PC-9 (cell line): ENCODE data around the gene PHKG2. TPM values are rescaled to one million over a fixed set of nuclear protein-coding genes. Genes with fewer than 3 reads are reported as not detected.
A peak's percentile ranks its signal among the peaks of the same experiment; 100 is the strongest.

ENCODE experiments used
- BruUV-seq: library from RNA; stranded (reverse); fragments of 400-500 nt; replicated peaks from 2 replicates; lab custom pipeline; 2021; lab: Mats Ljungman, UMichigan
- CTCF ChIA-PET: fragments of 300-600 bp; sonication (Branson Sonifier 250); formaldehyde crosslinking; loops from one replicate; lab custom pipeline; 2022; ENCODE audit warnings: antibody characterized with exemption; lab: Charles Lee
- POLR2A ChIA-PET: fragments of 300-600 bp; sonication (Branson Sonifier 250); formaldehyde crosslinking; loops from one replicate; lab custom pipeline; 2022; ENCODE audit warnings: antibody characterized with exemption; ENCODE audit not compliant: unreplicated experiment; lab: Charles Lee
- DNase-seq, 2 experiments: peaks; one replicate each; pipeline versions ENCODE4 v3.0.0 to v3.0.0-alpha.2; 2015 to 2022; ENCODE audit warnings: mixed read lengths in 1 of 2
- H2AFZ ChIP-seq: fragments of 200-600 bp; sonication (generic); 2 replicates; pipeline ENCODE4 v1.8.1; 2017; ENCODE audit warnings: antibody characterized with exemption
- H3F3A ChIP-seq: fragments of 200-600 bp; sonication (generic); 2 replicates; pipeline ENCODE4 v1.8.1; 2017; ENCODE audit warnings: antibody characterized with exemption, mild to moderate bottlenecking, low read depth; ENCODE audit not compliant: insufficient read depth
- H3K27ac ChIP-seq: fragments of 200-600 bp; sonication (generic); 2 replicates; pipeline ENCODE4 v1.6.1; 2016; ENCODE audit warnings: mixed run types
- H3K27me3 ChIP-seq: fragments of 200-600 bp; sonication (generic); 2 replicates; pipeline ENCODE4 v1.6.1; 2016; ENCODE audit warnings: low read depth, mixed run types; ENCODE audit not compliant: insufficient read depth
- H3K36me3 ChIP-seq: fragments of 200-600 bp; sonication (generic); 2 replicates; pipeline ENCODE4 v1.6.1; 2016; ENCODE audit warnings: low read depth, mixed run types
- H3K4me1 ChIP-seq: fragments of 200-600 bp; sonication (generic); replicated peaks from 2 replicates; pipeline ENCODE4 v1.6.1; 2016; ENCODE audit warnings: mixed run types; ENCODE audit not compliant: insufficient read depth
- H3K4me2 ChIP-seq: fragments of 200-600 bp; sonication (generic); 2 replicates; pipeline ENCODE4 v1.6.1; 2017; ENCODE audit warnings: mixed run types
- H3K4me3 ChIP-seq: fragments of 200-600 bp; sonication (generic); 2 replicates; pipeline ENCODE4 v1.6.1; 2016; ENCODE audit warnings: mixed run types
- H3K79me2 ChIP-seq: fragments of 200-600 bp; sonication (generic); 2 replicates; pipeline ENCODE4 v1.6.1; 2017; ENCODE audit warnings: low read depth, mixed run types
- H3K9me2 ChIP-seq: fragments of 200-600 bp; sonication (generic); 2 replicates; pipeline ENCODE4 v1.8.1; 2017; ENCODE audit warnings: mild to moderate bottlenecking; ENCODE audit not compliant: insufficient read depth
- H3K9me3 ChIP-seq: fragments of 200-600 bp; sonication (generic); 2 replicates; pipeline ENCODE4 v1.8.1; 2016; ENCODE audit warnings: low read depth; ENCODE audit not compliant: insufficient read depth
- H4K20me1 ChIP-seq: fragments of 200-600 bp; sonication (generic); 2 replicates; pipeline ENCODE4 v1.8.1; 2017; ENCODE audit not compliant: insufficient read depth
- EZH2 ChIP-seq: fragments of 200-600 bp; sonication (generic); IDR thresholded peaks from 2 replicates; pipeline ENCODE4 v1.8.0; 2017; ENCODE audit warnings: antibody characterized with exemption, low read depth
- intact Hi-C: fragments of 100-400 bp; cut with micrococcal nuclease; formaldehyde crosslinking; loops from one replicate; pipeline ENCODE4 v1.10.0; 2022; ENCODE audit not compliant: unreplicated experiment
- total RNA-seq: library from RNA; stranded (reverse); gene quantifications from 2 replicates; pipeline ENCODE4 v1.2.3, GENCODE V29; 2021
- TF ChIP-seq, protein P1 (sequence below): fragments of 200-600 bp; sonication (generic); conservative IDR thresholded peaks from 2 replicates; pipeline ENCODE4 v1.6.1; 2017; ENCODE audit warnings: mixed run types, antibody characterized with exemption, mild to moderate bottlenecking, moderate library complexity

PHKG2 gene
- total RNA-seq, 1 experiment from 2014 or later: 66.1 TPM

DNA sequence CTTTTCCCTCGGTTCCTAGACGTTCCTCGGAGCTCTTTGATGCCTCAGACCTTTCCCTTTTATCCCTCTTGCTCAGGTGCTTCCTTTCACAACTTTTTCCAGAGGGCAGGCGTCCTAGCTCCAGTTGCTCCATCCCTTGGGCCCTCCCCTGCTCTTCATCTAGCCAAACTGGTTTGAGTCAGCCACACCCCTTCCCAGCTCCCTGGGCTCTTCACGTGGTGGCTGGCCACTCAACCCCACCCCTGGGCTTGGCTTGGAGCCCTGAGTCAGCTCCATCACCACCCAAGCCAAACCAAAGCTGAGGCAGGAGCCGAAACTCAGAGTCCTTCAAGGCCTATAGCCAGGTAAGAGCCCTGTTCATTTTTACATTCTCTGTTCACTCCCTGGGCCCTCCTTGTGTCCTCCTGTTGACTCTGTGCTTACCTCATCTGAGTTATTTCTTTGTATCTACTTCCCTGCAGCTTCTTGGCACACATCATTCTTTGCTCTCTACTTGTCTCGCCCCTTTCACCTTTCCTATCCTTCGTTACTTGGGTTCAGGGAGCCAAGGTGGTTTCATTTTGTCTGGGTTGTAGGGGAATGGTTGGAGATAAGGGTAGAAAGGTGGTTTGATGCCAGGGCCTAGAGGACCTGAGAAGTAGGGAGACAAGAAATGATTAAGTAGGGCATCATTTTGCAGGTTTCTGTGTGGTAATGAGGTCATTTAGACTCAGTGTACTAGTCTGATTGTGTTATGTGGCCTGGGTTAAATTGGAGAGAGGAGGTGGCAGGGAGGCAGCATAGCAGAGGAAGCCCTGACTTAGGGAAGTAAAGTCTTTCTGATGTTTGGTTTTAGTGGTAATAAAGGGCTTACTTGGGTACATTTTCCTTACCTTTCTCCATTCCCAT, 7.6 kb upstream of the PHKG2 start:
- H2AFZ ChIP-seq: no peak overlapping the region
- no peak for TF ChIP-seq EZH2
- TF ChIP-seq, protein P1, sequence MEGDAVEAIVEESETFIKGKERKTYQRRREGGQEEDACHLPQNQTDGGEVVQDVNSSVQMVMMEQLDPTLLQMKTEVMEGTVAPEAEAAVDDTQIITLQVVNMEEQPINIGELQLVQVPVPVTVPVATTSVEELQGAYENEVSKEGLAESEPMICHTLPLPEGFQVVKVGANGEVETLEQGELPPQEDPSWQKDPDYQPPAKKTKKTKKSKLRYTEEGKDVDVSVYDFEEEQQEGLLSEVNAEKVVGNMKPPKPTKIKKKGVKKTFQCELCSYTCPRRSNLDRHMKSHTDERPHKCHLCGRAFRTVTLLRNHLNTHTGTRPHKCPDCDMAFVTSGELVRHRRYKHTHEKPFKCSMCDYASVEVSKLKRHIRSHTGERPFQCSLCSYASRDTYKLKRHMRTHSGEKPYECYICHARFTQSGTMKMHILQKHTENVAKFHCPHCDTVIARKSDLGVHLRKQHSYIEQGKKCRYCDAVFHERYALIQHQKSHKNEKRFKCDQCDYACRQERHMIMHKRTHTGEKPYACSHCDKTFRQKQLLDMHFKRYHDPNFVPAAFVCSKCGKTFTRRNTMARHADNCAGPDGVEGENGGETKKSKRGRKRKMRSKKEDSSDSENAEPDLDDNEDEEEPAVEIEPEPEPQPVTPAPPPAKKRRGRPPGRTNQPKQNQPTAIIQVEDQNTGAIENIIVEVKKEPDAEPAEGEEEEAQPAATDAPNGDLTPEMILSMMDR: 0 out of 2 replicates have a peak, but pooled peaks have one; percentile 17
- no peaks in the 10 kb centered on the region for H3K9me3 ChIP-seq
- H3K4me1 ChIP-seq: peaks cover 33% of the 10 kb centered on the region
- peak overlapping the region; percentile 99 for H3K4me2 ChIP-seq
- H3K79me2 ChIP-seq: peaks cover 26% of the 10 kb centered on the region
- peaks cover 87% of the 10 kb centered on the region for H3F3A ChIP-seq
- peaks cover 41% of the 10 kb centered on the region for H3K36me3 ChIP-seq
- BruUV-seq: TSS peak; percentile 98
- no peaks in the 10 kb centered on the region for H3K9me2 ChIP-seq
- CTCF ChIA-PET: no interaction called here
- H3K4me3 ChIP-seq: peak overlapping the region; percentile 68
- H4K20me1 ChIP-seq: 0 out of 2 replicates have a peak, but pooled peaks cover 25% of the 10 kb centered on the region
- peak; percentile 98 for DNase-seq
- H3K27me3 ChIP-seq: no peaks in the 10 kb centered on the region
- POLR2A ChIA-PET: interaction anchor here (0.5 to 0.9 kb wide), 12 partner anchors 7 to 399 kb away, joined by 3 to 23 read pairs (median 4); partner anchors contain the start of genes PHKG2 and ZNF629
- intact Hi-C loops: loop anchor here (1.0 to 5.0 kb wide), 8 partner anchors 22 to 182 kb away; partner anchors contain the start of genes BCL7C, CFAP119, FBRS and RNF40
- H3K27ac ChIP-seq: peak overlapping the region; percentile 96

DNA sequence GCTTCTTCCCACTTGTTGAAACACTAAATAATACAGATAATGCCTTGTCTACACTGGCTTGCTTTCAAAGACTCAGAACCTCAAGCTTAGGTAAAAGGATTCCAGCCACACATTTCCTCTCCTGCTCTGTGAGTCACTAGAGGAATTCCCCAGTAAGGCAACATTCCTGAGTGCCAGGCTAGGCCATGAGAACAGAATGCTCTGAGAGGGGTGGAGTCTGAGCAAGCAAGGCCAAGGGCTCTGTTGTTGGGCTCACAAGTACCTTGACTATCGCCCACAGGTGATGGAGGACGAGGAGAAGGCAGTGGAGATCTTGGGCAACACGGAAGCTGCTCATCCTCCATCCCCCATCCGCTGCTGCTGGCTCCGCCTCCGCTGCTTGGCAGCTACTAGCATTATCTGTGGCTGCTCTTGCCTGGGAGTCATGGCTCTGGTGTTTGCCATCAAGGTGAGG, 6.7 kb upstream of the PHKG2 start:
- H3K9me3 ChIP-seq: no peaks in the 10 kb centered on the region
- H3K4me2 ChIP-seq: peak overlapping the region; percentile 99
- TF ChIP-seq EZH2: no peak
- TF ChIP-seq, protein P1: no peak
- H3K4me3 ChIP-seq: peak overlapping the region; percentile 68
- ChIA-PET CTCF (interaction anchor here (0.5 kb wide), 1 partner anchor 67 kb away, joined by 3 read pairs; no protein-coding TSS in a partner anchor), POLR2A (interaction anchor here (0.5 to 0.7 kb wide), 4 partner anchors 10 to 525 kb away, joined by 3 to 11 read pairs (median 7); no protein-coding TSS in a partner anchor)
- intact Hi-C loops: loop anchor here (1.0 to 5.0 kb wide), 5 partner anchors 36 to 153 kb away; partner anchors contain the start of genes BCL7C and FBRS
- no TSS peak for BruUV-seq
- no peaks in the 10 kb centered on the region for H3K27me3 ChIP-seq
- 0 out of 2 replicates have a peak, but pooled peaks cover 25% of the 10 kb centered on the region for H4K20me1 ChIP-seq
- H2AFZ ChIP-seq: no peak overlapping the region
- peaks cover 84% of the 10 kb centered on the region for H3F3A ChIP-seq
- peaks cover 32% of the 10 kb centered on the region for H3K36me3 ChIP-seq
- H3K4me1 ChIP-seq: peaks cover 33% of the 10 kb centered on the region
- no peaks in the 10 kb centered on the region for H3K9me2 ChIP-seq
- DNase-seq: peak; percentile 95 to 100
- peaks cover 26% of the 10 kb centered on the region for H3K79me2 ChIP-seq
- H3K27ac ChIP-seq: peak overlapping the region; percentile 96

DNA sequence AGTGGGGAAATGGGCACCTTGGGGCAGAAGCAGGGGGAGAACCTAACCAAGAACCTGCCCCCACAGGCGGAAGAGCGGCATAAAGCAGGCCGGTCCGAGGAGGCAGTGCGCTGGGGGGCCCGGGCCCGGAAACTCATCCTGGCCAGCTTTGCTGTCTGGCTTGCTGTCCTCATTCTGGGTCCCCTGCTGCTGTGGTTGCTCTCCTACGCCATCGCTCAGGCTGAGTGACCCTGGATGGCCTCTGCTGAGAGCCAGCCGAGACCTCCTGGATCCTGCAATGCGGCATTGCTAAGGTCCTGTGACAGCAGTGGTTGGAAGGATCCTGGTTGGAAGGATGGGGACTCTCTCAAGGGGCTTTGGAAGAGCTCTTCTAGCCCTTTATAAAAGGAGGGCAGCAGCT, 4.5 kb upstream of the PHKG2 start:
- no peak overlapping the region for H2AFZ ChIP-seq
- no TSS peak for BruUV-seq
- peaks cover 46% of the 10 kb centered on the region for H3K4me1 ChIP-seq
- no peak overlapping the region for H3K4me3 ChIP-seq
- no peaks in the 10 kb centered on the region for H3K27me3 ChIP-seq
- ChIA-PET CTCF (no interaction called here), POLR2A (interaction anchor here (1.0 kb wide), 1 partner anchor 33 kb away, joined by 4 read pairs; no protein-coding TSS in a partner anchor)
- TF ChIP-seq, protein P1: no peak
- TF ChIP-seq EZH2: no peak
- H3K9me3 ChIP-seq: no peaks in the 10 kb centered on the region
- intact Hi-C loops: loop anchor here (5.0 kb wide), 1 partner anchor 34 kb away; no protein-coding TSS in a partner anchor
- DNase-seq: no peak
- no peak overlapping the region for H3K27ac ChIP-seq
- no peak overlapping the region for H3K4me2 ChIP-seq
- H3K36me3 ChIP-seq: peaks cover 32% of the 10 kb centered on the region
- no peaks in the 10 kb centered on the region for H3K9me2 ChIP-seq
- peaks cover 82% of the 10 kb centered on the region for H3F3A ChIP-seq
- H4K20me1 ChIP-seq: 0 out of 2 replicates have a peak, but pooled peaks cover 25% of the 10 kb centered on the region
- H3K79me2 ChIP-seq: peaks cover 26% of the 10 kb centered on the region
